Thoracic aorta (tissue), 2 donors: Measurements from ENCODE around the gene KIF3A. TPM values are rescaled to one million over a fixed set of nuclear protein-coding genes. Genes with fewer than 3 reads are reported as not detected.

Source experiments
- ATAC-seq: fragments of 150-250 bp; one replicate; pipeline ENCODE4 v1.8.0; 2017; ENCODE audit warnings: low read depth; ENCODE audit not compliant: insufficient number of reproducible peaks, low FRiP score
- DNase-seq: peaks from one replicate; pipeline ENCODE4 v3.0.0-alpha.2; 2020; ENCODE audit warnings: low spot score
- H3K27ac ChIP-seq, 2 donors: fragments of 200-600 bp; sonication (generic); 1 replicate in 1 of 2; 2 replicates in 1 of 2; pipeline ENCODE4 v1.5.1; 2016; ENCODE audit warnings: mild to moderate bottlenecking in 2 of 2, moderate library complexity in 2 of 2
- H3K27me3 ChIP-seq: fragments of 200-600 bp; sonication (generic); replicated peaks from 2 replicates; pipeline ENCODE4 v1.6.0; 2016; ENCODE audit warnings: mild to moderate bottlenecking; ENCODE audit not compliant: insufficient read depth
- H3K36me3 ChIP-seq: fragments of 200-600 bp; sonication (generic); one replicate; pipeline ENCODE4 v1.5.1; 2016
- H3K4me1 ChIP-seq, 2 donors: fragments of 200-600 bp; sonication (generic); 1 replicate in 1 of 2; 2 replicates in 1 of 2; pipeline versions ENCODE4 v1.5.1 to v1.6.0; 2016; ENCODE audit warnings: low read depth in 2 of 2, mild to moderate bottlenecking in 1 of 2; ENCODE audit not compliant: control insufficient read depth in 1 of 2
- H3K4me3 ChIP-seq: fragments of 200-600 bp; sonication (generic); 2 replicates; pipeline ENCODE4 v1.5.1; 2016; ENCODE audit warnings: mild to moderate bottlenecking
- H3K9me3 ChIP-seq: fragments of 200-600 bp; sonication (generic); 2 replicates; pipeline ENCODE4 v1.5.1; 2016
- CTCF ChIP-seq: fragments of 200-600 bp; sonication (generic); IDR thresholded peaks from one replicate; pipeline ENCODE4 v1.5.1; 2019; ENCODE audit warnings: antibody characterized with exemption
- total RNA-seq, 2 donors: library from RNA; depleted of rRNA; stranded (reverse); fragments of >200 nt; gene quantifications; one replicate each; pipeline versions ENCODE4 v1.1.0 to v1.2.3, GENCODE V29; 2016

KIF3A gene
- total RNA-seq, 2 donors from 2014 or later: 3.7 to 5.9 TPM

- ATAC-seq (no peak), DNase-seq (no peak)
- Histone ChIP-seq H3K4me3 (peak within 1 kb of the TSS; percentile 63), H3K27me3 (no peaks in the 10 kb centered on the region), H3K4me1 (peaks cover 6 to 40% of the 10 kb centered on the region in 2 donors), H3K36me3 (no peaks in the 10 kb centered on the region), H3K9me3 (no peaks in the 10 kb centered on the region), H3K27ac (peak within 1 kb of the TSS; percentile 88 to 91)
- no peak for TF ChIP-seq CTCF
Observed at GRCh38 chr5:132673939-132674630, 63.3 kb downstream of the KIF3A start, which contains the start of gene IL4. Gene IL4 (plus strand): TSS chr5:132673989. CDS start chr5:132674051, 62 bp downstream.

GRCh38 chr5:132673488-132673887, 63.9 kb downstream of the KIF3A start:
- no peak for TF ChIP-seq CTCF

GRCh38 chr5:132671000-132671399, 66.3 kb downstream of the KIF3A start:
- no peak overlapping the region for H3K27ac ChIP-seq
- ATAC-seq (no peak), DNase-seq (no peak)
- H3K27me3 ChIP-seq: no peaks in the 10 kb centered on the region
- no peaks in the 10 kb centered on the region for H3K9me3 ChIP-seq
- peaks cover 3 to 19% of the 10 kb centered on the region in 2 donors for H3K4me1 ChIP-seq
- H3K4me3 ChIP-seq: no peak overlapping the region
- no peaks in the 10 kb centered on the region for H3K36me3 ChIP-seq
- no peak for TF ChIP-seq CTCF

More at GRCh38 chr5:132673488-132673887, 63.9 kb downstream of the KIF3A start:
- ATAC-seq (no peak), DNase-seq (no peak)
- H3K4me3 ChIP-seq: no peak overlapping the region
- H3K9me3 ChIP-seq: no peaks in the 10 kb centered on the region
- no peaks in the 10 kb centered on the region for H3K27me3 ChIP-seq
- peaks cover 6 to 40% of the 10 kb centered on the region in 2 donors for H3K4me1 ChIP-seq
- peak overlapping the region in 1 of 2 donors; percentile 88 for H3K27ac ChIP-seq
- H3K36me3 ChIP-seq: no peaks in the 10 kb centered on the region

- no peak for ATAC-seq
- Histone ChIP-seq H3K27ac (no peak overlapping the region), H3K27me3 (no peaks in the 10 kb centered on the region), H3K4me1 (peaks cover 2 to 11% of the 10 kb centered on the region in 2 donors), H3K36me3 (no peaks in the 10 kb centered on the region), H3K4me3 (no peak overlapping the region), H3K9me3 (no peaks in the 10 kb centered on the region)
- DNase-seq: no peak
- no peak for TF ChIP-seq CTCF
Observed at GRCh38 chr5:132669966-132670882, 67.1 kb downstream of the KIF3A start.

GRCh38 chr5:132669455-132669820, 67.9 kb downstream of the KIF3A start:
- DNase-seq (no peak), ATAC-seq (no peak)
- no peak overlapping the region for H3K27ac ChIP-seq
- TF ChIP-seq CTCF: no peak
- no peaks in the 10 kb centered on the region for H3K27me3 ChIP-seq
- H3K4me3 ChIP-seq: no peak overlapping the region
- peaks cover 0 to 6% of the 10 kb centered on the region in 2 donors for H3K4me1 ChIP-seq
- H3K36me3 ChIP-seq: no peaks in the 10 kb centered on the region
- no peaks in the 10 kb centered on the region for H3K9me3 ChIP-seq
